ENCODE data around the gene TTC12.

Gene TTC12

DNA sequence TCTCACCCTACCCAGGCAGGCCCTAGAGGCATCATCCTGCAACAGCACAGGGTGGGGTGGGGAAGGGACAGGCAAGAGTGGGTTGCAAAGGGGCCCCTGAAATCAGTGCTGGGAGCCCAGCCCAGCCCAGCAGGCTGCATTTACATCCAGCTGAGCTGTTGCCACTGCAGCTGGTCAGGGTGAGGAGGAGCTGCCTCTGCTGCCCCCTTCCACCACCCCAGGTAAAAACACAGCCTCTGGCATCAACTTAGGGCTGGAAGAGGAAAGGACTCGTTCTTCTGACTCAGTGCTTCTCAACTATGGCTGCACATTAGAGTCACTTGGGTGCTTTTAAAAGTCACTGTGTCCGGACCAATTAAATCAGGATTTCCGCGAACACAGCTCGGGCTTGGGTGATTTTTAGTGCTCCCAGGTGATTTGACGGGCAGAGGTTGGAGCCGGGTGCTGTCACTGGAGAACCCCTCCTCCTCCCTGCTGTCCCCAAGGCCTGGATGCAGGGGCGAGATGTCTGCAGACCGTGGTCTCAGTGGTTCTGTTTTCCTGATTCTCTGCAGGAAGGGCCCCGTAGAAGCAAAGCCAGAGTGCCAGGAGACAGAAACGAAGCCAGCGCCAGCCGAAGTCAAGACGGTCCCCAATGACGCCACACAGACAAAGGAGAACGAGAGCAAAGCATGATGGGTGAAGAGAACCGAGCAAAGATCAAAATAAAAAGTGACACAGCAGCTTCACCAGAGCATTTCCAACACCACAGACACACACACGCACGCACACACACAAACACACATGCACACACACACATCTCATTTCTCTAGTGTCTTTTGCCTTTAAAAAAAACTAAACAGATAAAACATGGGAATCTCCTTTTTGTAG is 39.4 kb upstream of the TTC12 start:
- Histone ChIP-seq H3K4me3 (ENCODE audit: low read length) (no peak overlapping the region), H3K36me3 (ENCODE audit: control insufficient read depth, insufficient read depth, low read length, severe bottlenecking) (no peaks in the 10 kb centered on the region), H3K4me1 (ENCODE audit: control insufficient read depth, insufficient read depth, low read length) (no peaks in the 10 kb centered on the region), H3K9ac (ENCODE audit: low read length) (no peak overlapping the region), H3K27me3 (replicated peaks; ENCODE audit: control insufficient read depth, insufficient read depth, low read length) (peaks cover 21% of the 10 kb centered on the region), H3K9me3 (ENCODE audit: control insufficient read depth, low read length) (no peaks in the 10 kb centered on the region)
- no peak for DNase-seq (ENCODE audit: low read depth)

GRCh38 chr11:113275602-113276001 is 38.8 kb upstream of the TTC12 start:
- Histone ChIP-seq H3K36me3 (ENCODE audit: control insufficient read depth, insufficient read depth, low read length, severe bottlenecking) (no peaks in the 10 kb centered on the region), H3K9ac (ENCODE audit: low read length) (no peak overlapping the region), H3K27me3 (replicated peaks; ENCODE audit: control insufficient read depth, insufficient read depth, low read length) (peaks cover 19% of the 10 kb centered on the region), H3K9me3 (ENCODE audit: control insufficient read depth, low read length) (no peaks in the 10 kb centered on the region), H3K4me1 (ENCODE audit: control insufficient read depth, insufficient read depth, low read length) (no peaks in the 10 kb centered on the region), H3K4me3 (ENCODE audit: low read length) (no peak overlapping the region)
- no peak for DNase-seq (ENCODE audit: low read depth)

DNA sequence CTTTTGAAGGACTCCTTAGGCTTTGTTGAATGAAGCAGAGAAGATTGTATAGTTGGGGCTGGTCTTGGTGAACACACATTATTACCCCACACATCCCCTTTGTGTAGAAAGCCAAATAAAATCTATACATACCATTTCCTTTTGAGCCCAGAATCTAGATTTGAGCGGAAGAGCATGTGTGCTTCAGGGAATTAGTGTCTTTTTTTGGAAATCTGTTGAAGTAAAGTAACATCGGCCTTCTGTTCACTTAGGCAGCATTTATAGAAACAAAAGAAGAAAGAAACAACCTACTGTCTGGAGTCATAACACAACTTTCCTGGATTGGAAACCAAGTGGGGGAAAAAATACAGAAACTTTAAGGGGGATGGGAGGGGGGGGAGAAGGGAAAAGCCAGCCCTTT is 37.9 kb upstream of the TTC12 start:
- Histone ChIP-seq H3K4me3 (ENCODE audit: low read length) (no peak overlapping the region), H3K9me3 (ENCODE audit: control insufficient read depth, low read length) (no peaks in the 10 kb centered on the region), H3K4me1 (ENCODE audit: control insufficient read depth, insufficient read depth, low read length) (no peaks in the 10 kb centered on the region), H3K9ac (ENCODE audit: low read length) (no peak overlapping the region), H3K27me3 (replicated peaks; ENCODE audit: control insufficient read depth, insufficient read depth, low read length) (peaks cover 19% of the 10 kb centered on the region), H3K36me3 (ENCODE audit: control insufficient read depth, insufficient read depth, low read length, severe bottlenecking) (no peaks in the 10 kb centered on the region)
- no peak for DNase-seq (ENCODE audit: low read depth)

- DNase-seq (ENCODE audit: low read depth): no peak
- H3K9me3 ChIP-seq (ENCODE audit: control insufficient read depth, low read length): no peaks in the 10 kb centered on the region
- H3K9ac ChIP-seq (ENCODE audit: low read length): no peak overlapping the region
- no peak overlapping the region for H3K4me3 ChIP-seq (ENCODE audit: low read length)
- H3K36me3 ChIP-seq (ENCODE audit: control insufficient read depth, insufficient read depth, low read length, severe bottlenecking): no peaks in the 10 kb centered on the region
- H3K4me1 ChIP-seq (ENCODE audit: control insufficient read depth, insufficient read depth, low read length): no peaks in the 10 kb centered on the region
- peaks cover 30% of the 10 kb centered on the region for H3K27me3 ChIP-seq (replicated peaks; ENCODE audit: control insufficient read depth, insufficient read depth, low read length)
These were observed 36.5 kb upstream of the TTC12 start for GRCh38 chr11:113277907-113278306.

DNA sequence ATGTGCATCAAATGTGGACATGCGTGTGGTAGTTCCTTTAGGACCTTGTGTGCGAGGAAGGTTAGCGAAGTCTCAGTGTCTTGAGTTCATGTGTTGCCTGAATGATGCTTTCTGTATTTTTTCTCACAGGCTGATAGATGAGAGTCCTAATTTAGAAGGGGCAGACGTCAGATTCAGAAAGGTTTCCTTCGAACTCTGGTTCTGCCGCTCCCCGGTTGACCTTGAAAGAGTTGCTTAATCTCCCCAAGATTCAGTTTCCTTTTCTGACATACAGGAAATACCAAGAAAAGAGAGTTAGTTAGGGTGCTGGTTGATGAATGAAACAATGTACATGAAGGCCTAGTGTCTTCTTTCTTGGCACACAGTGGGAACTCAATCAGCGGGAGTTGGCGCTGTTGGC is 35.9 kb upstream of the TTC12 start:
- Histone ChIP-seq H3K27me3 (replicated peaks; ENCODE audit: control insufficient read depth, insufficient read depth, low read length) (peaks cover 36% of the 10 kb centered on the region), H3K9me3 (ENCODE audit: control insufficient read depth, low read length) (no peaks in the 10 kb centered on the region), H3K36me3 (ENCODE audit: control insufficient read depth, insufficient read depth, low read length, severe bottlenecking) (no peaks in the 10 kb centered on the region), H3K9ac (ENCODE audit: low read length) (no peak overlapping the region), H3K4me1 (ENCODE audit: control insufficient read depth, insufficient read depth, low read length) (no peaks in the 10 kb centered on the region), H3K4me3 (ENCODE audit: low read length) (no peak overlapping the region)
- DNase-seq (ENCODE audit: low read depth): no peak

DNA sequence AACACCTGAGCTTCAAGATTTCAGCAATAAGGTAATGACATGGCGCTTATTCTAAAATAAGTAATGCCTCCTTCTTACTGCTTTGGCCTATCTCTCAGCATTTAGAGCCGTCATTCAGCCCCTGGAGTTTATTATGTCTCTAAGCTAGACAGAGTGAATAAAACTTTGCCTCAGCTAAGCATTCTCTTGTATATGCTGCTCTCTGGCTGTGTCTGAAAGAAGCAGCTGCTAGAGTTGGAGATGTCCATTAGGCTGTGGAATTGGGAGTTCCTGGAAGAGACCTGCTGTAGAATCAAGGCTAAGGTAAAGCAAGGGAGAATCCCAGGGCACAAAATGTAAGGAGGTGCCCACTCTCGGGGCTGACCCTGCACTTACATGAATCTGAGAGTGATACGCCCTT is 35.5 kb upstream of the TTC12 start:
- Histone ChIP-seq H3K4me3 (ENCODE audit: low read length) (no peak overlapping the region), H3K4me1 (ENCODE audit: control insufficient read depth, insufficient read depth, low read length) (no peaks in the 10 kb centered on the region), H3K9ac (ENCODE audit: low read length) (no peak overlapping the region), H3K36me3 (ENCODE audit: control insufficient read depth, insufficient read depth, low read length, severe bottlenecking) (no peaks in the 10 kb centered on the region), H3K9me3 (ENCODE audit: control insufficient read depth, low read length) (no peaks in the 10 kb centered on the region), H3K27me3 (replicated peaks; ENCODE audit: control insufficient read depth, insufficient read depth, low read length) (peaks cover 40% of the 10 kb centered on the region)
- DNase-seq (ENCODE audit: low read depth): peak; percentile 45

DNA sequence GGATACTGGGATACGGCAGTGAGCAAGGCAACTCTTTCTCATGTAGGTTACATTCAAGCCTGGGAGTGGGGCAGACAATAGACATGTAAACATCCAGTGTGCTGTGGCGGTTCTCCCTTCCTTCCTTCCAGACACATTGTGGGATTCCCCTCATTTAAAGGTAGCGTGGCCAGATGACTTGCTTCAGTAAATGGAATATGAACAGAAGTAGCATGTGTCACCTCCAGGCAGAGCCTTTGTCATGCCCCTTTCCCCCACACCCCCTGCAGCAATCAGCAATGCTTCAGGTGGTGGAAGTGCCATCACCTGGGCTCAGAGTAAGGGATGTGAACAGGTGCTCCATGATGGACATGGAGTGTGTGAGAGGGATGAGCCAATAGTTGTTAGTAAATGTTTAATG is 34.8 kb upstream of the TTC12 start:
- DNase-seq (ENCODE audit: low read depth): no peak
- H3K36me3 ChIP-seq (ENCODE audit: control insufficient read depth, insufficient read depth, low read length, severe bottlenecking): no peaks in the 10 kb centered on the region
- H3K9ac ChIP-seq (ENCODE audit: low read length): no peak overlapping the region
- no peaks in the 10 kb centered on the region for H3K9me3 ChIP-seq (ENCODE audit: control insufficient read depth, low read length)
- H3K27me3 ChIP-seq (replicated peaks; ENCODE audit: control insufficient read depth, insufficient read depth, low read length): peaks cover 37% of the 10 kb centered on the region
- no peak overlapping the region for H3K4me3 ChIP-seq (ENCODE audit: low read length)
- H3K4me1 ChIP-seq (ENCODE audit: control insufficient read depth, insufficient read depth, low read length): no peaks in the 10 kb centered on the region

DNA sequence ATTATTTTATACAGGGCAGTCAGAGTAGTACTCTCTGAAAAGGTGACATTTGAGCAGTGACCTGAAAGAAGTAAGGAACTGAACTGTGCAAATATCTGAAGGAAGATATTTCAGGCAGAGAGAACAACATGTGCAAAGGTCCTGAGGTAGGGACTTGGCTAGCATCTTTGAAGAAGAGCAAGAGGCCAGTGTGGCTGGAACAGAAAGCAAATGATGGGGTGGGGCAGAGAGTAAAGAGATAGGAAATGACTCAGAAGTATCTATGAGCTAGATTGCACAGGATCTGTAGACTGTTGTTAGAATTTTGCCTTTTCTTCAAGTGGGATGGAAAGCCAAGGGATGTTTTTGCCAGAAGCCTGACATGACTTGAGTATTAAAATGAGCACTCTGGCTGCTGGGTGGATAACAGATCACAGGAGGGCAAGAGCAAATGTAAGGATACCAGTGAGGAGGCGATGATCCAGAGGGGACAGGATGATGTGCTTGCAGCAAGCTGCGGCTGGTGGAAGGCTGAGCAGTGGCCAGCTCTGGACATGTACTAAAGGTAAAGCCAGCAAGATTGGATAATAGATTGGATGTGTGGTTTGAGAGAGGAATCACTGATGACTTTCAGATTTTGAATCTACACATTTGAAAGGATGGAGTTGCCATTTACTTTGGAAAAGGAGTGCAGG is 33.2 kb upstream of the TTC12 start:
- Histone ChIP-seq H3K4me1 (ENCODE audit: control insufficient read depth, insufficient read depth, low read length) (no peaks in the 10 kb centered on the region), H3K36me3 (ENCODE audit: control insufficient read depth, insufficient read depth, low read length, severe bottlenecking) (no peaks in the 10 kb centered on the region), H3K9ac (ENCODE audit: low read length) (no peak overlapping the region), H3K4me3 (ENCODE audit: low read length) (no peak overlapping the region), H3K27me3 (replicated peaks; ENCODE audit: control insufficient read depth, insufficient read depth, low read length) (peaks cover 40% of the 10 kb centered on the region), H3K9me3 (ENCODE audit: control insufficient read depth, low read length) (no peaks in the 10 kb centered on the region)
- DNase-seq (ENCODE audit: low read depth): no peak

DNA sequence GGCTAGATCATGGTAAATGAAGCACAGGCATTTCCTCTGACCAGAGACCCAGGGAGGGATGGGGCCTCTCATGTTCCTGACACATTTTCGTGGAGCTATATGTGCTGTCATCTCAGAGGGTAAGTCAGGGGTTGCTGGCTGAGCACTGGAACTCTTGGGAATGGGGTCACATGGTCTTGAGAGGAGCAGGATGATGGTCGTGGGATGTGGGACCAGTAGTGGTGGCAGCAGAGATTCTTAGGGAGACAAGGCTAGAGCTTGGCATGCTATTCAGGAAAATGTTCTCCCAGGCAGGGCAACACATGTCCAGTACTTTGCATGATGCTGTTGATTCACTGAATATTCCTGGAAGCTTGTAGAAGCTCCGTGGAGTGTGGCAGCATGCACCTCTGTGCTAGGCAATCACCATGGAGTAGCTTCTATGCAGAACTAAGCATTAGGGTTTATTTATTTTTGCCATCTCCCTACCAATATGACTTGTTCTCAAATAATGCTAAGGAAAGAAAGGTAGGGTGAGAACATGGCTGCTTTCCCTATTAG is 31.4 kb upstream of the TTC12 start:
- no peaks in the 10 kb centered on the region for H3K4me1 ChIP-seq (ENCODE audit: control insufficient read depth, insufficient read depth, low read length)
- no peaks in the 10 kb centered on the region for H3K9me3 ChIP-seq (ENCODE audit: control insufficient read depth, low read length)
- H3K4me3 ChIP-seq (ENCODE audit: low read length): no peak overlapping the region
- no peak for DNase-seq (ENCODE audit: low read depth)
- no peak overlapping the region for H3K9ac ChIP-seq (ENCODE audit: low read length)
- no peaks in the 10 kb centered on the region for H3K36me3 ChIP-seq (ENCODE audit: control insufficient read depth, insufficient read depth, low read length, severe bottlenecking)
- peaks cover 51% of the 10 kb centered on the region for H3K27me3 ChIP-seq (replicated peaks; ENCODE audit: control insufficient read depth, insufficient read depth, low read length)

- no peak for DNase-seq (ENCODE audit: low read depth)
- no peaks in the 10 kb centered on the region for H3K36me3 ChIP-seq (ENCODE audit: control insufficient read depth, insufficient read depth, low read length, severe bottlenecking)
- no peak overlapping the region for H3K4me3 ChIP-seq (ENCODE audit: low read length)
- no peaks in the 10 kb centered on the region for H3K4me1 ChIP-seq (ENCODE audit: control insufficient read depth, insufficient read depth, low read length)
- peaks cover 56% of the 10 kb centered on the region for H3K27me3 ChIP-seq (replicated peaks; ENCODE audit: control insufficient read depth, insufficient read depth, low read length)
- H3K9ac ChIP-seq (ENCODE audit: low read length): no peak overlapping the region
- no peaks in the 10 kb centered on the region for H3K9me3 ChIP-seq (ENCODE audit: control insufficient read depth, low read length)
These were observed 30.5 kb upstream of the TTC12 start for GRCh38 chr11:113283881-113284280.

GRCh38 chr11:113286009-113286408 is 28.4 kb upstream of the TTC12 start:
- peaks cover 54% of the 10 kb centered on the region for H3K27me3 ChIP-seq (replicated peaks; ENCODE audit: control insufficient read depth, insufficient read depth, low read length)
- no peaks in the 10 kb centered on the region for H3K9me3 ChIP-seq (ENCODE audit: control insufficient read depth, low read length)
- H3K36me3 ChIP-seq (ENCODE audit: control insufficient read depth, insufficient read depth, low read length, severe bottlenecking): no peaks in the 10 kb centered on the region
- no peak overlapping the region for H3K4me3 ChIP-seq (ENCODE audit: low read length)
- no peak overlapping the region for H3K9ac ChIP-seq (ENCODE audit: low read length)
- no peaks in the 10 kb centered on the region for H3K4me1 ChIP-seq (ENCODE audit: control insufficient read depth, insufficient read depth, low read length)
- DNase-seq (ENCODE audit: low read depth): no peak
